HUES6 (cell line): ENCODE results near the gene TMEM132D.

Experiments used
- H3K27ac ChIP-seq: 2 replicates; pipeline ENCODE4 v1.7.0; 2013; ENCODE audit warnings: low read depth, mild to moderate bottlenecking, low read length, inconsistent platforms
- H3K27me3 ChIP-seq: 2 replicates; pipeline ENCODE4 v1.6.1; 2013; ENCODE audit warnings: low read length; ENCODE audit not compliant: control insufficient read depth, insufficient read depth
- H3K36me3 ChIP-seq: 2 replicates; pipeline ENCODE4 v1.6.1; 2013; ENCODE audit warnings: low read length; ENCODE audit not compliant: control insufficient read depth, insufficient read depth
- H3K4me1 ChIP-seq: 2 replicates; pipeline ENCODE4 v1.6.1; 2013; ENCODE audit warnings: low read length; ENCODE audit not compliant: control insufficient read depth, insufficient read depth
- H3K4me3 ChIP-seq: 2 replicates; pipeline ENCODE4 v1.5.1; 2013; ENCODE audit warnings: low read depth, low read length
- H3K9ac ChIP-seq: one replicate; pipeline ENCODE4 v1.6.1; 2013; ENCODE audit warnings: mild to moderate bottlenecking, low read length
- H3K9me3 ChIP-seq: 2 replicates; pipeline ENCODE4 v1.6.1; 2013; ENCODE audit warnings: low read depth, low read length; ENCODE audit not compliant: control insufficient read depth, insufficient read depth

TMEM132D gene

DNA sequence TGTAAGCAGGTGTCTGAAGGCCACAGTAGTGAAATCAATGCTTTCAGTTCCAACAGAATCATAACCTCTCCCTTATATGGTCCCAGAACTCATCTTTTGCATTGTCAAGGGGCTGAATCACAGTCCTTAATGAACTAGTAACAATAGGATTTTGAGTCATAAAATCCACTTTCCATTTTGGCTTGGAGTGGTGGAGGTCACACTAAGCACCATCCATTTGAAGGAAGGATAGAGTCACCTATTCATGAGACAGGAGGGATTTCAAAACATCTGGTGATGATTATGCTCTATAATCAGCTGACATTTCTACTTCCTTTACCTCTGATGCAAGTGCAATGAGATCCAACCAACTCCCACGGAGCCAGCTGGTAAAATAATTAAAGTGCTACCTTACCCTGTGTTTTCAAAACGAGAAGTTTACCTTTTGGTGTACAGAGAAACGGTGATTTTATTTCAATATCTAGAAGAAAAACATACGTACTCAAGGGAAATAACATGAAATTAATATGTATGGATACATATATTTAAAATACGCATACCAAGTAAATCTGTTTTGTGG is 59.1 kb downstream of the TMEM132D start:
- Histone ChIP-seq H3K4me1 (no peaks in the 10 kb centered on the region), H3K27me3 (no peaks in the 10 kb centered on the region), H3K27ac (no peak overlapping the region), H3K9me3 (no peaks in the 10 kb centered on the region; the same call in 1 of the 2 replicates), H3K4me3 (no peak overlapping the region), H3K9ac (no peak overlapping the region), H3K36me3 (no peaks in the 10 kb centered on the region; the same call in 1 of the 2 replicates)

DNA sequence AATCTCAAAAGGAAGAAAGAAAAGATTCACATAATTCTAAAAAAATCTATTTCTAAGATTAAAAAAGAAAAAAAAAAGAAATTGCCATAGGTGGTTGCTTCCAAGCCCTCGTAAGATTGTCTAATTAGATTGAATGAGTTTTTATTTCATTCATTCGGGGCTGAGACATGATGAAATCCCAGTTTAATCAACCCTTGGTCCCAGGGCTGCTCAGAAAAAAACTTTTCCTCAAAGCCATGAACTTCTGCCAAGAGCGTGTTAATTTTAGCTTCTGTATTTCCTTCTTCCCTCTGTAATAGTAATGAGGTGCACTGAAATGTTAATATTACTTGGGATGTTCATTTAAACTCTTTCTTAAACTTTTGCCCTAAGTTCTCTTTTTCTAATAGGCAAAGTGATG is 62.6 kb downstream of the TMEM132D start:
- Histone ChIP-seq H3K27ac (no peak overlapping the region), H3K36me3 (no peaks in the 10 kb centered on the region), H3K4me3 (no peak overlapping the region), H3K9ac (no peak overlapping the region), H3K27me3 (no peaks in the 10 kb centered on the region), H3K4me1 (peaks cover 9% of the 10 kb centered on the region; the same call in 1 of the 2 replicates), H3K9me3 (no peaks in the 10 kb centered on the region; the same call in 1 of the 2 replicates)

DNA sequence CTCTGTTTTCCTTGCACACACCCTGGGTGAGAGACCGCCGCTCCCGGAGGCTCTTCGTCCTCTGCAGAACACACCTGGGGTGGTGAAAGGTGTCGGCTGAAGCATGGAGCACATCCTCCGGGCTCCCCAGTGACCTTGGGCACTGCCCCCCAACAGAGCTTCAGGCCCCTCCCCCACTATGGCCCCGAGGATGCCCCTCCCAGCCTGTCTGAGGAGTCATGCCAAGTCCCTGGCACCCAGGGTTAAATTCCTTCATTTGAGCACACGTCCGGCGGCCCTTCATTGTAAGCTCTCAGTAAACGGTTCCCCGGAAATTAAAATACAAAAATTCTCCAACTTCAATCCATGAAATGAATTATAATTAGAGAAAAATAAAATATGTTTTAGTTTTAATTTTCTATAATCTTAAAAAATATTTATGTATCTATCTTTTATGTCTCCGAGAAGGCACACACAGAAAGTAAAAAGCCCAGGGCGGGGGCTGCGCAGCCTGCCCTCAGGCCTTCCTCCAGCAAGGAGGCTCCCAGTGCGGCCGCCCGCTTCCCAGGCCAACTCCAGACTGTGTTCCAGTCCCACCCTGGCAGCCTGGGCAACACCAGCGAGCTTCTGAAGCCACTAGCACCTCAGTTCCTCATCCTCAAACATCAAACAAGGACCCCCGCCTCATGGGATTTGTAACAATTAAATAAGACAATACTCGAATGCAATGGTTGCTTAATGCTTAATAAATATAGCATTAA is 63.5 kb downstream of the TMEM132D start:
- no peak overlapping the region for H3K4me3 ChIP-seq
- H3K27me3 ChIP-seq = no peaks in the 10 kb centered on the region
- H3K9ac ChIP-seq = no peak overlapping the region
- H3K36me3 ChIP-seq = no peaks in the 10 kb centered on the region
- H3K9me3 ChIP-seq = no peaks in the 10 kb centered on the region
- H3K4me1 ChIP-seq = peaks cover 9% of the 10 kb centered on the region; the same call in 1 of the 2 replicates
- no peak overlapping the region for H3K27ac ChIP-seq

DNA sequence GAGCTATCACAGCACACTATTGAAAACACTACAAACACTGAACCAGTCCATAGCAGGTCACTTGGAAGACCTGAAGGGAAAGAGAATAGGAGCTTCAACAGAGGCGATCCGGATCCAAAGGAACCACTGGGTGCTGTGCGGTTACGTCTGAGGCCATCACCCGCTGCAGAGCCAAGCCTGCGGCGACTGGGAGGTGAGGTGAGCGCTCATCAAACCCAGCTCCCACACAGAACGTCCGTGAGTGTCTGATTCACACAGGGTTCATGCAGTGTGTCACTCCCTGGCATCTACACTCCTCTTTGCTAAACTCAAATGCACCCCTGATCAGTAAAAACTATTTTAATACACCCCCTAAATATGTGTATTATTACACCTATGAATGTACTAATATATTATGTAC is 64.1 kb downstream of the TMEM132D start:
- Histone ChIP-seq H3K27me3 (no peaks in the 10 kb centered on the region), H3K36me3 (no peaks in the 10 kb centered on the region), H3K27ac (no peak overlapping the region), H3K4me1 (peaks cover 9% of the 10 kb centered on the region; the same call in 1 of the 2 replicates), H3K9ac (no peak overlapping the region), H3K9me3 (no peaks in the 10 kb centered on the region), H3K4me3 (no peak overlapping the region)

DNA sequence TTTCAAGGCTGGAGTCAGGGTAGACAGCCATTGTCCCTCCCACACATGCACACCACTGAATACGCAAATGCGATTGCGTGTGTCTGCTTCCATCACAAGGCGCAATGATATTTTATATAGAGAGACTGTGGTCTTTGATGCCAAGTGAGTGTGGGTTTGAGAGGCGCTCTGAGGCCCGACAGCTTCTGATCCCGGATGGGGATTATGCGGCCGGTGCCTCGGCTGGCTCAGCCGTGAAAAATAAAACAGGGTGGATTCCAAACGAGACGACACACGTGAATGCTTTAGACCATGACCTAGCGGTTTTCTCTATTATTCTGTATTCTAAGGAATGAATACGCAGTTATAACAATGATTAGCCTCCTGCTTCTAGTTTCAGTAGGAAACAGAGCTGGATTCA is 72.5 kb downstream of the TMEM132D start:
- peaks cover 37% of the 10 kb centered on the region for H3K4me1 ChIP-seq
- peaks cover 8% of the 10 kb centered on the region; the same call in 1 of the 2 replicates for H3K9me3 ChIP-seq
- no peak overlapping the region for H3K4me3 ChIP-seq
- no peak overlapping the region for H3K9ac ChIP-seq
- no peaks in the 10 kb centered on the region for H3K36me3 ChIP-seq
- no peak overlapping the region for H3K27ac ChIP-seq
- H3K27me3 ChIP-seq = no peaks in the 10 kb centered on the region

DNA sequence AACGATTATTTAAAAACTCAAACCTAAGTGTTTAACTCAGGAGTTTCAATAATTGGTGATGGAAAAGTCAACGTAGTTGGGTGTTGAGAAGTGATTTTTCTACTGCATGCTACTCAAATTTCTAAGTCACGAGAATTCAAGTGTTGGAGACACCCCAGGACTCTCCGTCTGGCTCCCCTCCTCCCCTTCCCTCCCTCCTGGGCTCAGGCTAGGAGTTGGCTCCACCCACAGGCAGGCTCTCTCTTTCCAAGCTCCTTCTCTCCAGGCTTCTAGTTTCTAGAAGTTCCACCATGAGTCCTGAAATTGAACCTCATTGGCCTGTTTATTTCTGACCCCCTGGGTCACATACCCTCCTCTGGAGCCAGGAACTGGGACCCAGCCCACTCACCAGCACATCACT is 73.0 kb downstream of the TMEM132D start:
- Histone ChIP-seq H3K9me3 (peaks cover 8% of the 10 kb centered on the region; the same call in 1 of the 2 replicates), H3K4me1 (peaks cover 42% of the 10 kb centered on the region), H3K27ac (no peak overlapping the region), H3K27me3 (no peaks in the 10 kb centered on the region), H3K4me3 (no peak overlapping the region), H3K36me3 (no peaks in the 10 kb centered on the region), H3K9ac (no peak overlapping the region)

DNA sequence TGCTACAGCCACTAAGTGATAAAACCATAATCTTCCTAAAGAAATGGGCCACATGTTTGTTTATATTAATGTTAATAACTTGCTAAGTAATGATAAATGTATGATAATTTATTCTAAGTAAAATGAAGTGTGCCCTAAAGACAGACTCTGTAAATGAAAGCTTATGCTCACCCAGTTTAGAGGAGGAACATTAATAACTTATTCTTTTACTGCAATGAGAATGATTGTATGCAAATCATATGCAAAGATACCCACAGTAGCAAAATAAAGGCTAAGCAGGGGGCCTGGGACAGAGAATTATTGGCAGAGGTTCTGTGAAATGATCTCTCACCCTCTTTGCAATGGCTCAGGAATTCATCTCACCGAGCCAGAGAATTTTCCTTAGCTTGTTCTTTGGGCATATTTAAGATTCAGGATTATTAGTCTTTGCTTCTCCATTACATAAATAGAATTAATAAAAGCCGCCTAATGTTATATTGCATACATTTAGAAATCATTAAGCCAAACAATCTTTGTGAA is 75.9 kb downstream of the TMEM132D start:
- Histone ChIP-seq H3K9me3 (peaks cover 8% of the 10 kb centered on the region), H3K27me3 (no peaks in the 10 kb centered on the region), H3K9ac (no peak overlapping the region), H3K4me3 (no peak overlapping the region), H3K4me1 (peaks cover 42% of the 10 kb centered on the region), H3K27ac (peak overlapping the region; percentile 79), H3K36me3 (no peaks in the 10 kb centered on the region)

DNA sequence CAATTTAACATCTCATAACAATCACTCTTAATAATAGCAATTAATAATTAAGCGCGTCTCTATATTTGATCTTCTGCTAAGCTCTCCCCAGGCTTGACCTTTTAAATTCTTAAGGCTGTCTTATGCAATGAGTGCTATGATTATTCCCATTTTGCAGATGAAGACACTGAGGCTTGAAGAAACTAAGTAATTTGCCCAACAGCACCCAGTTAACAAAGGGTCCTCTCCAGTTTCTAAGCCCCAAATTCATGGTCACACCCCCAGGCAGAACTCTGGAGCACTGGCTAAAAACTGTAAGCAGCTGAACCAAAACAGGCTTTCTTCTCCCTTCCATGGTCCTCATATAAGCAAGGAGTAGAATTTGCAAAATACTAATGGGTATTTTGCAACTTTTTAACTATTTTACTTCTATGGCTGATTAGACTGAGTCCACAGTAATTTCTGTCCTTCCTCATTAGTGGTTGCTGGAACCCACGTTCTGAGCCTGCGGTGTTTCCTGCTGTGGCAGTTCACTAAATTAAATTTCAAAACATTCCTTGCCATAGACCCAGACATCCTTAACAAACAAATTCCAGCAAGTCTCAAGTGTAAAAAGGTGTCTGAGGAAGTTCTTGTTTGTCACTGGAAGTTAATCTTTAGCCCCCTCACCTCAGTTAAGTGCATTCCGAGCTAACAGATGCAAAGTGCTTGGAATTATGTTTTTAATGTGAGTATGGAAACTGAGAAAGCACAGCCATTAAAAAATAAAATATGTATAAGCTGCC is 76.5 kb downstream of the TMEM132D start:
- H3K27ac ChIP-seq = peak overlapping the region; percentile 79
- no peak overlapping the region for H3K4me3 ChIP-seq
- no peaks in the 10 kb centered on the region for H3K27me3 ChIP-seq
- H3K4me1 ChIP-seq = peaks cover 42% of the 10 kb centered on the region
- H3K36me3 ChIP-seq = no peaks in the 10 kb centered on the region
- H3K9ac ChIP-seq = no peak overlapping the region
- H3K9me3 ChIP-seq = peaks cover 8% of the 10 kb centered on the region

DNA sequence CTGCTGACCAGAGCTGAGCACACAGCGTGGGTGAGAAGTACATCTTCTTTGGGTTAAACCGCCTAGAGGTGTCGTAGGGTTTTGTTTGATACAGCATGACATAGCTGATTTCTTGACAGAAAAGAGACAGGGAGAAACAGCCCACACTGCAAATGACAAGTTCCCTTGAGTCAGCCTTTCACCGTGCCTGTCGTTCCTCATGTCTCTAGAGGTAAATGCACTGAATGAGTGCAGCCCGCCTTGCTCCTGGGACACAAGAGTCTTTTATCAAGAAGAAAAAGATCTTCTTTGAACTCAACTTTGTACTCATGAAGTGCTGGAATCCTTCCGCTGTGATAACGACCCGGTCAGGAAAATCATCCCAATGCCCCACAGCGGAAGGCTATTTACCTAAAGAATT is 77.6 kb downstream of the TMEM132D start:
- no peaks in the 10 kb centered on the region for H3K36me3 ChIP-seq
- peaks cover 37% of the 10 kb centered on the region for H3K4me1 ChIP-seq
- no peak overlapping the region for H3K4me3 ChIP-seq
- H3K9me3 ChIP-seq = peaks cover 8% of the 10 kb centered on the region
- H3K27me3 ChIP-seq = no peaks in the 10 kb centered on the region
- H3K9ac ChIP-seq = no peak overlapping the region
- H3K27ac ChIP-seq = no peak overlapping the region

DNA sequence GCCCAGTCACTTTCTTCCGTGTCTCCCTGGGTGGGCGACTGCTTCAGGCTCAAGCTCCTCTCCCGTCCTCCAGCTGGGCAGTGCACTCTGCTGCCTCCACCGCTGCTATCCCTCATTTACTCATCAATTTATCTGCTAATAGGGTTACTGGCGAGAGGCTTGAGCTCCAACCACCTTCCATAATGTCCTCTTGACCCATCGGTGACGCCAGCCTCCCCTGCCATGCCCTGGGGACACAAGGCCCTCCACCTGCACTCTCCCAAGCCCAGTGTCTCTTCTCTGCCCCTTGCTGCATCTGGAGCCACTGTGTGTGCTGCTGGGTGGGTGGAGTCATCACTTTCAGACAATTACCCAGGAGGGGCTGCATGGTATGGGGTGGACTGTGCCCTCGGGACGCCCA is 78.5 kb downstream of the TMEM132D start:
- Histone ChIP-seq H3K27ac (no peak overlapping the region), H3K36me3 (no peaks in the 10 kb centered on the region), H3K27me3 (no peaks in the 10 kb centered on the region), H3K9me3 (peaks cover 8% of the 10 kb centered on the region), H3K9ac (no peak overlapping the region), H3K4me1 (peaks cover 28% of the 10 kb centered on the region), H3K4me3 (no peak overlapping the region)

DNA sequence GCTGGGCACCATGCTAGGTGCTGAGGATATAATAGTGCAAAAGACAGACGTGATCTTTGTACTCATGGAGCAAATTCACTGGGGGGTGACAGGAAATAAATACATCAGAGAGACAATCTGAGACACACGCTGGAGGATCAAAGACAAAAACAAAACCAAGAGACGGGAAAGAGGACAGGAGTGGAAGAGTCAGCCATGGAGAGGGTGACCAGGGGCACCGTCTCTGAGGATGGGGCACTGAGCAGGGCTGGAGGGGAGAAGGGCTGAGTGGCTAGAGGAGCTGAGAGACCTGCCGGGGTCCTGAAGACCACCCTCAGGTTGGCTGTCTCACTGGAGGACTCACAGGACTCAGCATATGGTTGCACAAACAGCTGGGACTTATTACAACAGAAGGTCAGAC is 81.9 kb downstream of the TMEM132D start:
- no peaks in the 10 kb centered on the region for H3K27me3 ChIP-seq
- no peaks in the 10 kb centered on the region for H3K36me3 ChIP-seq
- peaks cover 11% of the 10 kb centered on the region; the same call in 1 of the 2 replicates for H3K4me1 ChIP-seq
- no peak overlapping the region for H3K9ac ChIP-seq
- no peaks in the 10 kb centered on the region; the same call in 1 of the 2 replicates for H3K9me3 ChIP-seq
- H3K27ac ChIP-seq = no peak overlapping the region
- H3K4me3 ChIP-seq = no peak overlapping the region
